H1 (cell line): ENCODE data around the gene BBS2. TPM values are rescaled to one million over a fixed set of nuclear protein-coding genes. Genes with fewer than 3 reads are reported as not detected.

Experiments used
- CTCF ChIA-PET: fragments of 300-600 bp; sonication (Branson Sonifier 250); formaldehyde crosslinking; loops from one replicate; lab custom pipeline; 2021; ENCODE audit not compliant: partially characterized antibody; lab: Charles Lee
- POLR2A ChIA-PET: fragments of 300-600 bp; sonication (Branson Sonifier 250); formaldehyde crosslinking; loops from one replicate; lab custom pipeline; 2021; ENCODE audit warnings: inconsistent platforms; ENCODE audit not compliant: partially characterized antibody; lab: Charles Lee
- DNase-seq, 2 experiments: peaks; one replicate each; pipeline versions ENCODE4 v3.0.0 to v3.0.0-alpha.2; 2010 to 2022; ENCODE audit warnings: low spot score in 2 of 2, low read depth in 1 of 2, mixed read lengths in 1 of 2
- FAIRE-seq: peaks from 2 replicates; lab custom pipeline; 2011; peaks lifted over from hg19 to GRCh38; lab: Jason Lieb, UNC
- H2AFZ ChIP-seq: 2 replicates; pipeline ENCODE4 v1.8.1; 2012; ENCODE audit warnings: low read length, inconsistent platforms
- H2AK5ac ChIP-seq: 2 replicates; pipeline ENCODE4 v1.6.1; 2013; ENCODE audit warnings: low read depth, low read length
- H2BK120ac ChIP-seq: replicated peaks from 2 replicates; pipeline ENCODE3; 2013; ENCODE audit warnings: low read depth, low read length, inconsistent platforms
- H2BK12ac ChIP-seq: 2 replicates; pipeline ENCODE4 v1.6.1; 2013; ENCODE audit warnings: low read depth, low read length
- H2BK15ac ChIP-seq: 2 replicates; pipeline ENCODE4 v1.6.1; 2013; ENCODE audit warnings: low read length
- H2BK20ac ChIP-seq: 2 replicates; pipeline ENCODE4 v1.6.1; 2013; ENCODE audit warnings: low read length
- H2BK5ac ChIP-seq: 2 replicates; pipeline ENCODE4 v1.6.1; 2013; ENCODE audit warnings: low read depth, low read length
- H3K14ac ChIP-seq: 2 replicates; pipeline ENCODE4 v1.6.1; 2013; ENCODE audit warnings: inconsistent platforms; ENCODE audit not compliant: insufficient read length
- H3K18ac ChIP-seq: 2 replicates; pipeline ENCODE4 v1.6.1; 2013; ENCODE audit warnings: low read length; ENCODE audit errors: extremely low read depth
- H3K23ac ChIP-seq: 2 replicates; pipeline ENCODE4 v1.6.1; 2013; ENCODE audit warnings: inconsistent platforms; ENCODE audit not compliant: insufficient read length
- H3K23me2 ChIP-seq: 2 replicates; pipeline ENCODE4 v1.6.1; 2013; ENCODE audit warnings: low read depth, low read length
- H3K27ac ChIP-seq: 2 replicates; pipeline ENCODE4 v1.6.1; 2011; ENCODE audit warnings: low read depth, low read length, inconsistent platforms
- H3K27me3 ChIP-seq, 4 experiments: replicated peaks in 1 of 4; 1 replicate in 1 of 4; 2 replicates in 3 of 4; pipeline versions ENCODE4 v1.6.1 to v1.8.1; 2011 to 2013; ENCODE audit warnings: low read length in 3 of 4, mild to moderate bottlenecking in 3 of 4, inconsistent platforms in 2 of 4, mixed read lengths in 2 of 4, moderate library complexity in 1 of 4; ENCODE audit not compliant: control insufficient read depth in 3 of 4, insufficient read depth in 3 of 4; ENCODE audit errors: extremely low read depth in 1 of 4
- H3K36me3 ChIP-seq, 4 experiments: 2 replicates each; pipeline versions ENCODE4 v1.6.1 to v1.8.1; 2011 to 2013; ENCODE audit warnings: mild to moderate bottlenecking in 4 of 4, low read length in 3 of 4, moderate library complexity in 2 of 4, control low read depth in 1 of 4, inconsistent platforms in 1 of 4; ENCODE audit not compliant: insufficient read depth in 4 of 4, control insufficient read depth in 2 of 4
- H3K4ac ChIP-seq: replicated peaks from 2 replicates; pipeline ENCODE3; 2013; ENCODE audit warnings: low read length, low read depth, mixed read lengths, inconsistent platforms; ENCODE audit not compliant: insufficient read length
- H3K4me1 ChIP-seq, 4 experiments: replicated peaks in 1 of 4; 1 replicate in 1 of 4; 2 replicates in 3 of 4; pipeline versions ENCODE4 v1.6.1 to v1.8.1; 2011 to 2013; ENCODE audit warnings: low read length in 3 of 4, inconsistent platforms in 2 of 4, mixed read lengths in 1 of 4; ENCODE audit not compliant: insufficient read depth in 4 of 4, control insufficient read depth in 3 of 4
- H3K4me2 ChIP-seq, 2 experiments: 2 replicates each; pipeline versions ENCODE4 v1.6.1 to v1.8.1; 2011 to 2013; ENCODE audit warnings: low read depth in 2 of 2, low read length in 2 of 2, control low read depth in 1 of 2, inconsistent platforms in 1 of 2, mild to moderate bottlenecking in 1 of 2; ENCODE audit not compliant: insufficient read depth in 1 of 2
- H3K4me3 ChIP-seq, 4 experiments: fragments of 200-600, 300-600 bp in 1 of 4; sonication (generic), shearing (Covaris generic), sonication (Bioruptor Twin) in 1 of 4; 2 replicates each; pipeline versions ENCODE4 v1.5.1 to v1.8.1; 2011 to 2016; ENCODE audit warnings: low read length in 4 of 4, low read depth in 3 of 4, control low read depth in 2 of 4, inconsistent platforms in 2 of 4, mild to moderate bottlenecking in 2 of 4, mixed read lengths in 1 of 4, moderate library complexity in 1 of 4; ENCODE audit not compliant: insufficient read depth in 2 of 4; ENCODE audit errors: extremely low read depth in 1 of 4
- H3K56ac ChIP-seq: replicated peaks from 2 replicates; pipeline ENCODE3; 2013; ENCODE audit warnings: low read depth, mild to moderate bottlenecking, mixed read lengths, low read length, inconsistent platforms; ENCODE audit not compliant: insufficient read length
- H3K79me1 ChIP-seq: 2 replicates; pipeline ENCODE4 v1.6.1; 2013; ENCODE audit warnings: low read depth, low read length, control low read depth
- H3K79me2 ChIP-seq, 2 experiments: 2 replicates each; pipeline versions ENCODE4 v1.6.1 to v1.8.1; 2012 to 2013; ENCODE audit warnings: low read length in 2 of 2, mild to moderate bottlenecking in 2 of 2, inconsistent platforms in 1 of 2; ENCODE audit not compliant: insufficient read depth in 2 of 2, control insufficient read depth in 1 of 2
- H3K9ac ChIP-seq, 4 experiments: replicated peaks in 1 of 4; 1 replicate in 1 of 4; 2 replicates in 3 of 4; pipeline versions ENCODE4 v1.6.1 to v1.8.1; 2011 to 2013; ENCODE audit warnings: low read depth in 3 of 4, low read length in 3 of 4, control low read depth in 2 of 4, mild to moderate bottlenecking in 2 of 4, moderate library complexity in 2 of 4, inconsistent platforms in 1 of 4; ENCODE audit errors: extremely low read depth in 1 of 4
- H3K9me3 ChIP-seq, 2 experiments: 2 replicates each; pipeline versions ENCODE4 v1.6.1 to v1.8.1; 2012 to 2013; ENCODE audit warnings: mild to moderate bottlenecking in 2 of 2, moderate library complexity in 2 of 2, control low read depth in 1 of 2, inconsistent platforms in 1 of 2, low read depth in 1 of 2, low read length in 1 of 2, mixed read lengths in 1 of 2; ENCODE audit not compliant: insufficient read depth in 2 of 2
- H4K20me1 ChIP-seq, 2 experiments: replicated peaks in 1 of 2; 2 replicates each; pipeline versions ENCODE3 to v1.8.1; 2011 to 2013; ENCODE audit warnings: inconsistent platforms in 2 of 2, low read length in 2 of 2, mild to moderate bottlenecking in 1 of 2; ENCODE audit not compliant: insufficient read depth in 2 of 2, control insufficient read depth in 1 of 2
- H4K5ac ChIP-seq: 2 replicates; pipeline ENCODE4 v1.6.1; 2013; ENCODE audit warnings: low read length, low read depth, mixed read lengths, inconsistent platforms; ENCODE audit not compliant: insufficient read length
- H4K8ac ChIP-seq: 2 replicates; pipeline ENCODE4 v1.8.0; 2013; ENCODE audit warnings: mild to moderate bottlenecking, moderate library complexity, low read length, inconsistent platforms; ENCODE audit not compliant: insufficient read depth; ENCODE audit errors: extremely low read depth
- H4K91ac ChIP-seq: replicated peaks from 2 replicates; pipeline ENCODE3; 2013; ENCODE audit warnings: low read length, mixed read lengths, inconsistent platforms; ENCODE audit not compliant: insufficient read length
- POLR2A ChIP-seq, 2 experiments: IDR thresholded peaks; 1 replicate in 1 of 2; 2 replicates in 1 of 2; pipeline ENCODE4 v1.6.1; 2011; ENCODE audit warnings: low read depth in 2 of 2, low read length in 2 of 2, mild to moderate bottlenecking in 2 of 2; ENCODE audit errors: control extremely low read depth in 1 of 2
- POLR2AphosphoS5 ChIP-seq: IDR thresholded peaks from 2 replicates; pipeline ENCODE4 v1.6.1; 2011; ENCODE audit warnings: low read depth, low read length
- SIX5 ChIP-seq: IDR thresholded peaks from 2 replicates; pipeline ENCODE4 v1.6.1; 2011; ENCODE audit warnings: mild to moderate bottlenecking, low read depth, low read length
- WGBS, 2 experiments: shearing (Covaris generic) in 1 of 2; methylation state at CpG; one replicate each; pipeline versions ENCODE4 v1.1.6 to v1.1.7; 2013 to 2015; ENCODE audit warnings: low lambda C conversion rate in 2 of 2, mixed read lengths in 2 of 2, inconsistent platforms in 1 of 2, low coverage in 1 of 2, missing lambda C conversion rate in 1 of 2; ENCODE audit not compliant: insufficient replicate concordance in 2 of 2, insufficient coverage in 1 of 2, insufficient read length in 1 of 2; ENCODE audit errors: extremely low coverage in 1 of 2, missing lambda C conversion rate in 1 of 2; 5-methylcytosine and 5-hydroxymethylcytosine counted together
- polyA plus RNA-seq, 7 experiments: library from polyadenylated mRNA; depleted of rRNA in 3 of 7; stranded (reverse) in 5 of 7; unstranded in 2 of 7; fragments of >200 nt in 5 of 7; fragments of 200-250 nt in 2 of 7; gene quantifications; 1 replicate in 5 of 7; 2 replicates in 1 of 7; 4 replicates in 1 of 7; pipeline versions ENCODE4 v1.2.1 to v1.2.3, GENCODE V29; 2011 to 2013; ENCODE audit warnings: missing spikeins in 2 of 7, mixed read lengths in 2 of 7
- total RNA-seq: library from RNA; stranded (reverse); fragmentation: NEBNext Ultra II Directional; extraction: Animal tissue kit (Norgen Biotek cat#: 25700); gene quantifications from 2 replicates; pipeline ENCODE4 v1.2.1, GENCODE V29; 2021

The BBS2 gene
- total and polyA plus RNA-seq, 2 of the 8 experiments (the other 6 are each of a cell fraction or from before 2014, with no cell fraction given), result 12.3 to 15.1 TPM

GRCh38 chr16:56479469-56479868, 40.4 kb downstream of the BBS2 start:
- Histone ChIP-seq H3K9me3 (no peaks in the 10 kb centered on the region), H3K23me2 (no peaks in the 10 kb centered on the region), H3K27ac (no peak overlapping the region), H3K27me3 (no peaks in the 10 kb centered on the region), H2BK15ac (no peak overlapping the region), H2BK5ac (0 out of 2 replicates have a peak overlapping the region, but pooled peaks have one; percentile 63), H3K4me2 (no peak overlapping the region), H2BK20ac (no peak overlapping the region), H2AK5ac (no peak overlapping the region), H2BK120ac (no peak overlapping the region), H3K18ac (no peak overlapping the region), H3K4me1 (peaks cover 0 to 4% (median 0%) of the 10 kb centered on the region in 4 experiments; a peak in 2 of 7 replicates), H3K9ac (no peak overlapping the region), H2BK12ac (peak overlapping the region; percentile 51; the same call in 1 of the 2 replicates), H4K8ac (no peak overlapping the region), H3K79me2 (no peaks in the 10 kb centered on the region), H3K4me3 (no peak overlapping the region), H2AFZ (no peak overlapping the region), H4K5ac (no peak overlapping the region), H4K91ac (no peak overlapping the region), H3K23ac (no peak overlapping the region), H3K36me3 (peaks cover 10 to 42% (median 26%) of the 10 kb centered on the region in 4 experiments; a peak in 7 of 8 replicates), H3K79me1 (no peaks in the 10 kb centered on the region), H3K14ac (no peak overlapping the region), H3K4ac (no peak overlapping the region), H4K20me1 (peaks cover 0 to 3% of the 10 kb centered on the region in 2 experiments), H3K56ac (no peak overlapping the region)
- POLR2A ChIA-PET, result interaction anchor here (0.9 to 1.8 kb wide), 4 partner anchors 9 to 28 kb away, joined by 4 to 13 read pairs (median 5); partner anchors contain the start of genes NUDT21 and OGFOD1
- WGBS, 2 experiments, result 90% methylated on average over 2 of the region's 2 CpGs; no CpG with 5 or more reads in 1 of the 2 experiments
- CTCF ChIA-PET, result interaction anchor here (1.3 kb wide), 1 partner anchor 34 kb away, joined by 5 read pairs; no protein-coding TSS in a partner anchor
- FAIRE-seq, result no peak
- no peak for DNase-seq
- TF ChIP-seq POLR2AphosphoS5 (peak; percentile 32; the same call in 1 of the 2 replicates), SIX5 (peak; percentile 45), POLR2A (IDR thresholded peaks at IDR 0.05; ENCODE audit: control extremely low read depth in 1 of 2, low read depth in 2 of 2, low read length in 2 of 2) (no peak)
